CD4-positive, alpha-beta T cell treated with Interleukin-15 for 1 hour (primary cell): ENCODE results near the gene MOBP.
"Not testable (repeated sequence)": the region's sequence is repeated elsewhere in the genome, so short reads cannot be mapped to it uniquely, and the experiment has no call there.

Experiments used
- DNase-seq: peaks from one replicate; pipeline ENCODE4 v3.0.0-alpha.2; 2020

The MOBP gene

GRCh38 chr3:39453134-39453533 lies 14.3 kb upstream of the MOBP start:
- DNase-seq: no peak

GRCh38 chr3:39453872-39454271 lies 13.6 kb upstream of the MOBP start:
- DNase-seq: not testable (repeated sequence)

- DNase-seq: no peak
These were observed 12.8 kb upstream of the MOBP start for GRCh38 chr3:39454591-39455217.

- DNase-seq: no peak
These were observed 11.3 kb upstream of the MOBP start for GRCh38 chr3:39456159-39456558.

GRCh38 chr3:39457361-39457760 lies 10.1 kb upstream of the MOBP start:
- DNase-seq: no peak

GRCh38 chr3:39458579-39458978 lies 8.9 kb upstream of the MOBP start:
- DNase-seq: not testable (repeated sequence)

GRCh38 chr3:39460677-39461076 lies 6.8 kb upstream of the MOBP start:
- DNase-seq: no peak

GRCh38 chr3:39463269-39463668 lies 4.2 kb upstream of the MOBP start:
- DNase-seq: no peak

GRCh38 chr3:39466988-39467387 lies 492 bp upstream of the MOBP start:
- no peak for DNase-seq

GRCh38 chr3:39468108-39468436 lies 592 bp downstream of the MOBP start:
- DNase-seq: no peak

GRCh38 chr3:39469258-39469657 lies 1.8 kb downstream of the MOBP start:
- no peak for DNase-seq

GRCh38 chr3:39469945-39470344 lies 2.5 kb downstream of the MOBP start:
- no peak for DNase-seq

GRCh38 chr3:39471652-39472051 lies 4.2 kb downstream of the MOBP start:
- no peak for DNase-seq

GRCh38 chr3:39473452-39474125 lies 6.1 kb downstream of the MOBP start:
- no peak for DNase-seq

- no peak for DNase-seq
These were observed 6.6 kb downstream of the MOBP start for GRCh38 chr3:39474126-39474515.

- no peak for DNase-seq
These were observed 9.3 kb downstream of the MOBP start for GRCh38 chr3:39476783-39477182.

GRCh38 chr3:39478226-39478625 lies 10.7 kb downstream of the MOBP start:
- no peak for DNase-seq

GRCh38 chr3:39479701-39480414 lies 12.4 kb downstream of the MOBP start:
- no peak for DNase-seq

GRCh38 chr3:39485547-39485946 lies 18.1 kb downstream of the MOBP start:
- no peak for DNase-seq

- no peak for DNase-seq
These were observed 23.5 kb downstream of the MOBP start for GRCh38 chr3:39491014-39491413.

GRCh38 chr3:39491733-39492350 lies 24.4 kb downstream of the MOBP start:
- DNase-seq: no peak

GRCh38 chr3:39494781-39495180 lies 27.3 kb downstream of the MOBP start:
- DNase-seq: no peak

- DNase-seq: no peak
These were observed 30.3 kb downstream of the MOBP start for GRCh38 chr3:39497753-39498152.
